IPS-NIHi11 (cell line): ENCODE measurements around the gene SLC25A21.

ENCODE experiments used
- DNase-seq: peaks from one replicate; pipeline ENCODE4 v3.0.0; 2012; ENCODE audit warnings: mixed read lengths, low spot score

SLC25A21 gene

DNA sequence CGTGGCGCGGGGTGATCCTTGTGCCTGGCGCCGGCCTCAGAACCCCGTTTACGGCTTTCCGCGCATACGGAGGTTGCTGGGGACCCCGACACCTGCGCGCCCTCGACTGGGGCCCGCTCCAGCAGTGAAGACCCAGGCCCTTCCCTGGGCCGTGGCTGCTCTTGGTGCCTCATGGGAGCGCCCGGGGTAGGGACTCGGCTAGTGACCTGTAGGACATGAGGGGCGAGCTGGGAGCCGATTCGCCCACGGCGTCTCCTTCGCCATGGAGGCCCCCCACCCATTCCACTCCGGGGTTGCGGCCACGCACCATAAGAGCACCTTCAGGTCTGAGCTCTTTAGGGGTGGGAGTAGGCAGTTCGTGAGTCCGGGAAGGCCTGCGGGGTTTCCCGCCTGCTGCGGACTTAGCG lies 525.0 kb downstream of the SLC25A21 start:
- DNase-seq: no peak

DNA sequence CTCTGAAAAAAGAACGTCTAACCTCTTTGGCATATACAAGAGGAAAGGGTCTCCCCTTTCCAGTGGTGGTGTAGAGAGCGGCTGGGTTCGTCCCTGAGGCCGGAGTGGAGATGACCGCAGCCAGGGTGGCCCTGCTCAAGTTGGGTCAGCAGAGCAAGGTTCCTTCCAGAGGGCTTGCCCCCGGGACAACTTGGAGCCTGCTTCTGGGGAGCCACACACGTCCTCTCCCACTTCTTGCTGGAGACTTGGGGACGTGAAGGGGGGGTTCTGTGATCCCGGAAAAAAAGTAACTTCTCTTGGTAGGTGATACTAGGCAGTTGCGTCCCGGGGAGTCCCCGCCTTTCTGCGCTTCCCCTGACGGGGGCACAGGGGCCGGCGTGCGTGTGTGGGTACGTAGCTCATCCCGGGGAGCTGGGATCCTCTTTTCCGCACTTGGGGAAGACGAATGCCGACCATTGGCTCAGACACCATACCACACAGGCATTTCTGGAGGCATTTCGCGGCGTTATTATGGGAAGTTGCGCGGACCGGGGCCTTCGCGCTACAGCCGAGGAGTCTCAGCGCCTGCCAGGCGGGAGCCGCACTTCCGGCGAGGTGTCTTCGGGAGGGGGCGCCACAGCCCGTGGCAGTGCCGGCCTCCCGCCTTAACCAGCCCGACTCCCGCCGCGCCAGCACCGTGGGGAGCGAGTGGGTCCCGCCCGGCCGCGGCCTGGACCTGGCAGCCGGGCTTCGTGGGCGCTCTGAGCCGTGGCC lies 525.6 kb downstream of the SLC25A21 start:
- DNase-seq: peak; percentile 52

DNA sequence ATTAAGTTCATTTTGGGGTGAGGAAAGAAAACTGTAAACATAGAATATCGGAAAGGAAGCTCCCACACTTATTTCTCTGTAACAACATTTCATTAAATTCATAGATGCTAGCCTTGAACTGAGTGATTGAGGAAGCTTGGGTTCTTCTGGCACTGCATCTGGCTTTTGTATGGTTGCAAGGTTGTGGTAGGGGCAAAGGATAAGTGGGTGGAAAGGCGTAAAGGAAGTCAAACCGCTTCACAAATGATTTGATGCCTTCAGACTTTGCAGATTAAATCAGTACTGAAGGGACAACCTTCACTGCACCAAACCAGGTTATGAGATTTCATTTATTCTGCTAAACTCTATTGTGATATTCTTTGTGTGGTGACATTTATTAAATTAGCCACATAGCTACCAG lies 538.8 kb downstream of the SLC25A21 start:
- no peak for DNase-seq
